Measurements from ENCODE around the gene VASP. TPM values are rescaled to one million over a fixed set of nuclear protein-coding genes. Genes with fewer than 3 reads are reported as not detected.

Gene VASP
- total and polyA plus RNA-seq, 2 experiments from 2014 or later = 72.4 to 91.6 TPM

DNA sequence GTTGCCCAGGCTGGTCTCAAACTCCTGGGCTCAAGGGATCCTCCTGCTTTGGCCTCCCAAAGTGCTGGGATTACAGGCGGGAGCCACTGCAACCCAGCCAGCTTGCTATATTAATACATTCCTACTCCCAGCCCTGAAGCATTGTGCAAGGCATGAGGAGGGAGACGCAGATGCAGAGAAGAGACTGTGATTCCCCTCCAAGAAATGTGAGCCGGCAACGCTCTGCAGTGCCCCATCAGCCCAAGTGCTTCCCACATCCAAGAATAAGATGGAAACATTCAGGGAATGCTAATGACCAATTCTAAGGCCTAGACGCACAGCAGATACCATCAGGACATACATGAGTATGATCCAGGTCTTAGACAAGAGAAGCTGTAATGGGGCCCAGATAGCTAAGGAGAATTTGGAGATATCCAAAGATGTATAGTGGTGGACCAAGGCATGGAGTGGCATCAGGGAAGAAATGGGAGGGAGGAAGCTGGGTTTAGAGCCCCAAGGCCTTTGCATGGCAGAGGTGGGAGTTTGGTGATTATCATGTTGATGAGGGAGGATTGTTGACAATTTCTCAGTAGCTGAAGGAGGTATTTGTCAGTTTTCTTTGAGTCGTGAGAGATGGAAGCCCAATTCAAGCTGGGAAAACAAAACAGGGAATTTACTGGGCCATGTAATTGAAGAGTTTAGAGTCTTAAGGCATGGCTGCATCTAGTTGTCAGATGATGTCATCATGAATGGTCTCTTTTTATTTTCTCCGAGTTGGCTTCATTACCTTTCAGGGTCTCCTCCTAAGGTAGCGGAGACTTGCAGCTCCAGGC lies 6.2 kb upstream of the VASP start:
- Histone ChIP-seq H3K27ac (no peak overlapping the region), H3K4me3 (no peak overlapping the region), H3K9me3 (ENCODE audit: low read depth) (no peaks in the 10 kb centered on the region), H3K4me1 (ENCODE audit: low read depth) (no peaks in the 10 kb centered on the region), H3K27me3 (peaks cover 25% of the 10 kb centered on the region), H3K36me3 (no peaks in the 10 kb centered on the region)
- TF ChIP-seq, protein P1, sequence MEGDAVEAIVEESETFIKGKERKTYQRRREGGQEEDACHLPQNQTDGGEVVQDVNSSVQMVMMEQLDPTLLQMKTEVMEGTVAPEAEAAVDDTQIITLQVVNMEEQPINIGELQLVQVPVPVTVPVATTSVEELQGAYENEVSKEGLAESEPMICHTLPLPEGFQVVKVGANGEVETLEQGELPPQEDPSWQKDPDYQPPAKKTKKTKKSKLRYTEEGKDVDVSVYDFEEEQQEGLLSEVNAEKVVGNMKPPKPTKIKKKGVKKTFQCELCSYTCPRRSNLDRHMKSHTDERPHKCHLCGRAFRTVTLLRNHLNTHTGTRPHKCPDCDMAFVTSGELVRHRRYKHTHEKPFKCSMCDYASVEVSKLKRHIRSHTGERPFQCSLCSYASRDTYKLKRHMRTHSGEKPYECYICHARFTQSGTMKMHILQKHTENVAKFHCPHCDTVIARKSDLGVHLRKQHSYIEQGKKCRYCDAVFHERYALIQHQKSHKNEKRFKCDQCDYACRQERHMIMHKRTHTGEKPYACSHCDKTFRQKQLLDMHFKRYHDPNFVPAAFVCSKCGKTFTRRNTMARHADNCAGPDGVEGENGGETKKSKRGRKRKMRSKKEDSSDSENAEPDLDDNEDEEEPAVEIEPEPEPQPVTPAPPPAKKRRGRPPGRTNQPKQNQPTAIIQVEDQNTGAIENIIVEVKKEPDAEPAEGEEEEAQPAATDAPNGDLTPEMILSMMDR (IDR thresholded peaks at IDR 0.05; ENCODE audit: low read depth, low read length) = no peak
- DNase-seq (ENCODE audit: low read depth in 1 of 2, low spot score in 1 of 2) = no peak

DNA sequence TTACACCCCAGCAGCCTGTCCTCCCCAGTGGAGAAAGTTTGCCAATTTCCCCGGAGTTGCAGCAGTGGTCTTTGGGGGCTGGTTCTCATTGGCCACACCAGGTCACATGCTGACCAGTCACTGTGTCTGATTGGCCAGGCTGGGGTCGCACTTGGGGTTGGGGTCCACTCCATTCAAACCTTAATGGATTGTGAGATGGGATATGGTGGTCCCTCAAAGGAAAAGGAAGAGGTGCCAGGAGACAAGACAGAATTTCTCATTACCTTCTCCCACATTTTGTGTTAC lies 5.6 kb upstream of the VASP start:
- Histone ChIP-seq H3K27ac (no peak overlapping the region), H3K4me3 (no peak overlapping the region), H3K36me3 (no peaks in the 10 kb centered on the region), H3K9me3 (ENCODE audit: low read depth) (no peaks in the 10 kb centered on the region), H3K27me3 (peaks cover 25% of the 10 kb centered on the region), H3K4me1 (ENCODE audit: low read depth) (no peaks in the 10 kb centered on the region)
- TF ChIP-seq, protein P1 (IDR thresholded peaks at IDR 0.05; ENCODE audit: low read depth, low read length) = no peak
- DNase-seq (ENCODE audit: low read depth in 1 of 2, low spot score in 1 of 2) = no peak

DNA sequence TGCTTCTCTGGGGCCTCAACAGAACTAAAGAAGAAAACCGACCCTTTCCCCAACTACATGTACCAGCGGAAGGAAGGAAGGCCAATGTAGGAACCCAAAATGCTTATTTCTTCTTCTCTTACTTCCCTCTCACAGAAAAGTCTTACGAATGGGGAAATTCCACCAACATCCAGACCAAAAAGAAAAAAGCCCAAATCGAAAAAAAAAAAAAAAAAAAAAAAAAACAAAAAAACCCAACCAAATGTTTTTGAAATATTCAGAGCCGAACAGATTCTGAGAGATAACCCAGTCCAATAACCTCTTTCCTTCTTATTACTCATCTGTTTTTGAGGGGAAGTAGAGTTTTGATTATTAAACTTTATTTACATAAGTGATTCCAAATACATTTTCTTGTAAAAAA lies 5.2 kb upstream of the VASP start:
- Histone ChIP-seq H3K4me1 (ENCODE audit: low read depth) (no peaks in the 10 kb centered on the region), H3K4me3 (no peak overlapping the region), H3K27ac (no peak overlapping the region), H3K9me3 (ENCODE audit: low read depth) (no peaks in the 10 kb centered on the region), H3K27me3 (peaks cover 25% of the 10 kb centered on the region), H3K36me3 (no peaks in the 10 kb centered on the region)
- TF ChIP-seq, protein P1 (IDR thresholded peaks at IDR 0.05; ENCODE audit: low read depth, low read length) = no peak
- DNase-seq (ENCODE audit: low read depth in 1 of 2, low spot score in 1 of 2) = no peak

DNA sequence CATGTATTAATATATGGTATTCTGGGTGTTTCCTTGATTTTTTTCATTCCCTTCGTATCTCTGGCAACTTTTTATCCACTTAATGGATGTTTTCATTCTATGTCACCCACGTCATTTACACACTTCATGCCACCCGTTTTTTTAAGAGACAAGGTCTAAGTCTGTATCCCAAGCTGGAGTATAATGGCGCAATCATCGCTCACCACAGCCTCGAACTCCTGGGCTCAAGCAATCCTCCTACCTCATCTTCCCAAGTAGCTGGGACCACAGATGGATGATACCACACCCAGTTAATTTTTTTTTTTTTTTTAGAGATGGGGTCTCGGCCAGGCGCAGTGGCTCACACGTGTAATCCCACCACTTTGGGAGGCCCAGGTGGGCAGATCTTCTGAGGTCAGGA lies 3.4 kb upstream of the VASP start:
- peaks cover 11% of the 10 kb centered on the region for H3K27me3 ChIP-seq
- no peak overlapping the region for H3K4me3 ChIP-seq
- H3K36me3 ChIP-seq = no peaks in the 10 kb centered on the region
- TF ChIP-seq, protein P1 (IDR thresholded peaks at IDR 0.05; ENCODE audit: low read depth, low read length) = no peak
- no peak overlapping the region for H3K27ac ChIP-seq
- no peaks in the 10 kb centered on the region for H3K9me3 ChIP-seq (ENCODE audit: low read depth)
- H3K4me1 ChIP-seq (ENCODE audit: low read depth) = no peaks in the 10 kb centered on the region
- DNase-seq (ENCODE audit: low read depth in 1 of 2, low spot score in 1 of 2) = no peak

DNA sequence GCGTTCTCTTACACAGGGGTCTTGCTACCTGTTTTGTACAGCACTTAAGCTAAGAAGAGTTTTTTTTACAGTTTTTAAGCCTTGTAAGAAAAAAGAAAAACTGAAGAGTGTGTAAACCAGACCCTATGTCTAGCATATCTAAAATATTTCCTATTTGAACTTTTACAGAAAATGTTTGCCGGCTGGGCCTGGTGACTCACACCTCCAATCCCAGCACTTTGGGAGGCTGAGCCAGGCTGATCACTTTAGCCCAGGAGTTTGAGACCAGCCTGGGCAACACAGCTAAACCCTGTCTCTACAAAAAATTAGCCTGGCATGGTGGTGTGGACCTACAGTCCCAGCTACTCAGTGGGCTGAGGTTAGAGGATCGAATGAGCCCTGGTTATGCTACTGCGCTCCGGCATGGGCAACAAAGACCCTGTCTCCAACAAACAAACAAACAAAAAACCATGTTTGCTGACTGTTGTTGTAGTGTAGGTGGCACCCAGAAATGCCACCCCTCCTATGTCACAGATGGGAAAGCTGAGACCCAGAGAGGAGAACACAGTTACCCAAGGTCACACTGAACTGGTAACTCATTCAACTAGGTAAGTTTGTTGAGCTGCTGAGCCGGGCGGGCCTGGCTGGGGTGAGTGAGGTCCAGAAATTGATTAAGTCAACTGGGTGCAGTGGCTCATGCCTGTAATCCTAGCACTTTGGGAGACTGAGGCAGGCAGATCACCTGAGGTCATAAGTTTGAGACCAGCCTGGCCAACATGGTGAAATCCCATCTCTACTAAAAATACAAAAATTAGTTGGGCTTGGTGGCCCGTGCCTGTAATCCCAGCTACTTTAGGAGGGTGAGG lies 1.9 kb upstream of the VASP start:
- Histone ChIP-seq H3K4me3 (no peak overlapping the region), H3K4me1 (ENCODE audit: low read depth) (no peaks in the 10 kb centered on the region), H3K9me3 (ENCODE audit: low read depth) (no peaks in the 10 kb centered on the region), H3K27ac (peak overlapping the region; percentile 13), H3K27me3 (no peaks in the 10 kb centered on the region), H3K36me3 (no peaks in the 10 kb centered on the region)
- peak in 1 of 2 donors; percentile 50 for DNase-seq (ENCODE audit: low read depth in 1 of 2, low spot score in 1 of 2)
- TF ChIP-seq, protein P1 (IDR thresholded peaks at IDR 0.05; ENCODE audit: low read depth, low read length) = no peak
